HL-60/S4 treated with retinoic acid at 250 ng/mL for 4 days and 3 days (cell line): ENCODE measurements around the gene KCNIP1.

Source experiments
- in situ Hi-C: fragments of 300-500 bp; cut with MboI; formaldehyde crosslinking; loops from 2 replicates; pipeline ENCODE4 v1.7.0; 2022; ENCODE audit warnings: low sequenced_read_pairs

The KCNIP1 gene

GRCh38 chr5:170625221-170626165 lies 121.7 kb downstream of the KCNIP1 start:
- in situ Hi-C loops, result loop anchor here (10.0 kb wide), 1 partner anchor 191 kb away; no protein-coding TSS in a partner anchor

- in situ Hi-C loops, result loop anchor here (10.0 kb wide), 1 partner anchor 192 kb away; no protein-coding TSS in a partner anchor
Observed at GRCh38 chr5:170626507-170627150, 122.8 kb downstream of the KCNIP1 start.

- in situ Hi-C loops, result loop anchor here (10.0 kb wide), 1 partner anchor 192 kb away; no protein-coding TSS in a partner anchor
Observed at GRCh38 chr5:170627271-170627670, 123.5 kb downstream of the KCNIP1 start.

GRCh38 chr5:170628028-170628427 lies 124.2 kb downstream of the KCNIP1 start:
- in situ Hi-C loops, result loop anchor here (10.0 kb wide), 1 partner anchor 193 kb away; no protein-coding TSS in a partner anchor

- in situ Hi-C loops, result loop anchor here (10.0 kb wide), 1 partner anchor 194 kb away; no protein-coding TSS in a partner anchor
Observed at GRCh38 chr5:170628691-170629565, 125.1 kb downstream of the KCNIP1 start.

- in situ Hi-C loops, result loop anchor here (10.0 kb wide), 1 partner anchor 195 kb away; no protein-coding TSS in a partner anchor
Observed at GRCh38 chr5:170629566-170630175, 125.9 kb downstream of the KCNIP1 start.

GRCh38 chr5:170630226-170630625 lies 126.4 kb downstream of the KCNIP1 start:
- in situ Hi-C loops, result no loop called here

GRCh38 chr5:170630711-170631141 lies 126.9 kb downstream of the KCNIP1 start:
- in situ Hi-C loops, result no loop called here

GRCh38 chr5:170631466-170632195 lies 127.8 kb downstream of the KCNIP1 start:
- in situ Hi-C loops, result no loop called here

GRCh38 chr5:170632266-170632984 lies 128.6 kb downstream of the KCNIP1 start:
- in situ Hi-C loops, result no loop called here

GRCh38 chr5:170632985-170633234 lies 129.1 kb downstream of the KCNIP1 start:
- in situ Hi-C loops, result no loop called here

GRCh38 chr5:170633235-170634081 lies 129.6 kb downstream of the KCNIP1 start:
- in situ Hi-C loops, result no loop called here

- in situ Hi-C loops, result no loop called here
Observed at GRCh38 chr5:170634256-170634990, 130.6 kb downstream of the KCNIP1 start.

- in situ Hi-C loops, result no loop called here
Observed at GRCh38 chr5:170635706-170636105, 131.9 kb downstream of the KCNIP1 start.

- in situ Hi-C loops, result no loop called here
Observed at GRCh38 chr5:170636206-170636605, 132.4 kb downstream of the KCNIP1 start.

GRCh38 chr5:170636801-170637477 lies 133.1 kb downstream of the KCNIP1 start:
- in situ Hi-C loops, result no loop called here

- in situ Hi-C loops, result no loop called here
Observed at GRCh38 chr5:170638051-170638450, 134.2 kb downstream of the KCNIP1 start.
